ENCODE data around the gene LTBP3. TPM values are rescaled to one million over a fixed set of nuclear protein-coding genes. Genes with fewer than 3 reads are reported as not detected.
A peak's percentile ranks its signal among the peaks of the same experiment; 100 is the strongest.
"Not testable (repeated sequence)": the region's sequence is repeated elsewhere in the genome, so short reads cannot be mapped to it uniquely, and the experiment has no call there.

The LTBP3 gene
- total RNA-seq, 1 experiment from 2014 or later: 17.2 TPM

GRCh38 chr11:65528819-65529350, 29.3 kb downstream of the LTBP3 start:
- peaks cover 4% of the 10 kb centered on the region; the same call in 1 of the 2 replicates for H3K4me1 ChIP-seq
- H3K27ac ChIP-seq: no peak overlapping the region
- H3K4me3 ChIP-seq: no peak overlapping the region
- no peaks in the 10 kb centered on the region for H3K27me3 ChIP-seq
- peaks cover 15% of the 10 kb centered on the region for H3K36me3 ChIP-seq
- H3K9me3 ChIP-seq (replicated peaks): no peaks in the 10 kb centered on the region
- DNase-seq: no peak

GRCh38 chr11:65526744-65527143, 31.4 kb downstream of the LTBP3 start:
- no peak for DNase-seq
- Histone ChIP-seq H3K4me3 (no peak overlapping the region), H3K4me1 (peaks cover 4% of the 10 kb centered on the region; the same call in 1 of the 2 replicates), H3K27me3 (no peaks in the 10 kb centered on the region), H3K36me3 (peaks cover 8% of the 10 kb centered on the region; the same call in 1 of the 2 replicates), H3K9me3 (replicated peaks) (no peaks in the 10 kb centered on the region), H3K27ac (no peak overlapping the region)

- H3K27me3 ChIP-seq: no peaks in the 10 kb centered on the region
- H3K4me3 ChIP-seq: peak overlapping the region; percentile 99
- peak overlapping the region; percentile 67 for H3K27ac ChIP-seq
- no peaks in the 10 kb centered on the region for H3K9me3 ChIP-seq (replicated peaks)
- peaks cover 3% of the 10 kb centered on the region; the same call in 1 of the 2 replicates for H3K36me3 ChIP-seq
- no peak for DNase-seq
- H3K4me1 ChIP-seq: peaks cover 4% of the 10 kb centered on the region; the same call in 1 of the 2 replicates
Measured at GRCh38 chr11:65525546-65526480, 32.3 kb downstream of the LTBP3 start.

- H3K36me3 ChIP-seq: no peaks in the 10 kb centered on the region
- no peaks in the 10 kb centered on the region for H3K27me3 ChIP-seq
- H3K4me3 ChIP-seq: peak within 1 kb of the TSS; percentile 99
- H3K4me1 ChIP-seq: peaks cover 4% of the 10 kb centered on the region; the same call in 1 of the 2 replicates
- DNase-seq: peak; percentile 67 to 80
- H3K9me3 ChIP-seq (replicated peaks): no peaks in the 10 kb centered on the region
- peak within 1 kb of the TSS; percentile 67 for H3K27ac ChIP-seq
Measured at GRCh38 chr11:65524741-65525545, 33.2 kb downstream of the LTBP3 start, which contains the start of gene SCYL1. SCYL1 (plus strand) TSS chr11:65525083; CDS start chr11:65525154, 71 bp downstream.

- H3K36me3 ChIP-seq: no peaks in the 10 kb centered on the region
- no peaks in the 10 kb centered on the region for H3K9me3 ChIP-seq (replicated peaks)
- peak overlapping the region; percentile 40 for H3K4me3 ChIP-seq
- H3K4me1 ChIP-seq: peaks cover 4% of the 10 kb centered on the region; the same call in 1 of the 2 replicates
- DNase-seq: no peak
- H3K27ac ChIP-seq: no peak overlapping the region
- no peaks in the 10 kb centered on the region for H3K27me3 ChIP-seq
Measured at GRCh38 chr11:65524014-65524740, 34.0 kb downstream of the LTBP3 start.

GRCh38 chr11:65523631-65523968, 34.6 kb downstream of the LTBP3 start:
- H3K4me1 ChIP-seq; H3K27me3 ChIP-seq; H3K36me3 ChIP-seq; H3K9me3 ChIP-seq (replicated peaks); H3K27ac ChIP-seq; H3K4me3 ChIP-seq; DNase-seq: not testable (repeated sequence)

- H3K4me1 ChIP-seq; DNase-seq; H3K27ac ChIP-seq; H3K36me3 ChIP-seq; H3K4me3 ChIP-seq; H3K9me3 ChIP-seq (replicated peaks); H3K27me3 ChIP-seq: not testable (repeated sequence)
Measured at GRCh38 chr11:65522718-65523630, 35.2 kb downstream of the LTBP3 start.

GRCh38 chr11:65521777-65522521, 36.2 kb downstream of the LTBP3 start:
- H3K4me3 ChIP-seq; DNase-seq; H3K9me3 ChIP-seq (replicated peaks); H3K36me3 ChIP-seq; H3K27me3 ChIP-seq; H3K4me1 ChIP-seq; H3K27ac ChIP-seq: not testable (repeated sequence)

GRCh38 chr11:65518941-65519549, 39.1 kb downstream of the LTBP3 start:
- not testable (repeated sequence) for H3K27me3 ChIP-seq; H3K9me3 ChIP-seq (replicated peaks); DNase-seq; H3K27ac ChIP-seq; H3K4me1 ChIP-seq; H3K36me3 ChIP-seq; H3K4me3 ChIP-seq

GRCh38 chr11:65516135-65516968, 41.8 kb downstream of the LTBP3 start:
- Histone ChIP-seq H3K9me3 (replicated peaks) (no peaks in the 10 kb centered on the region), H3K27me3 (no peaks in the 10 kb centered on the region), H3K4me1 (no peaks in the 10 kb centered on the region), H3K27ac (no peak overlapping the region), H3K4me3 (no peak overlapping the region), H3K36me3 (no peaks in the 10 kb centered on the region)
- no peak for DNase-seq

- not testable (repeated sequence) for H3K4me1 ChIP-seq; H3K27ac ChIP-seq; H3K27me3 ChIP-seq; H3K9me3 ChIP-seq (replicated peaks); DNase-seq; H3K4me3 ChIP-seq; H3K36me3 ChIP-seq
Measured at GRCh38 chr11:65512311-65512710, 45.8 kb downstream of the LTBP3 start.
